Measurements from ENCODE around the gene KIZ.
"Not testable (repeated sequence)": the region's sequence is repeated elsewhere in the genome, so short reads cannot be mapped to it uniquely, and the experiment has no call there.

The KIZ gene

DNA sequence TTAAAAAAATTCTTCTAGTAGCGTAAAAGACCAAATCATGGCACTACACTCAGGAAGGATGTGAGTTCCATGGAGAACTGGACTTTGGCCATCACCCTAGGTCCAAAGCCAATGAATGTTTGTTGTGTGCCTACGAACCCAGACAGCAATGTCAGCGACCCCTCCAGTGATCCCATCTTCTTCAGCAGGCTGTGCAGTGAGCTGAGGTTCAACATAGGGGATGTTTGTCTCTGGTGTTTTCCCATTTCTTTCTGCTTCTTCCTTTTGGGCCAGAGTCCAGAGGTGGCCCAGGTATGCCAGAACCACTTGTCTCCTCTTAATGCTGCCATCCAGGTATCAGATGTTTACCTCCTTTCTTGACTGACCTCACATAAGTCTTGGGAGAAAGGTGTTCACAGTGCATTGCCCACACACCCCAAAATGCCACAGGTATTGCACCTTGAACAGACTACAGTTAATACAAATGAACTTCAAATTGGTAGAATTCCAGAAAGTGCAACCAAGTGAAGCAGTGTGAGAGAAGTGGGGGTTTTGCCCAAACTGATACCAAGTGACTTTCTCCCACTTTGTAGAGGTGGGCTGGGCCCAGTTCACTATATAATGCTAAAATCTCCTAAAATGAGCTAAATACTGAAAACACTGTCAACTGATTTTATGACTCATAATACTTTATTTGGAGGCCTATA is 14.1 kb downstream of the KIZ start:
- no peak for DNase-seq (ENCODE audit: low spot score)

DNA sequence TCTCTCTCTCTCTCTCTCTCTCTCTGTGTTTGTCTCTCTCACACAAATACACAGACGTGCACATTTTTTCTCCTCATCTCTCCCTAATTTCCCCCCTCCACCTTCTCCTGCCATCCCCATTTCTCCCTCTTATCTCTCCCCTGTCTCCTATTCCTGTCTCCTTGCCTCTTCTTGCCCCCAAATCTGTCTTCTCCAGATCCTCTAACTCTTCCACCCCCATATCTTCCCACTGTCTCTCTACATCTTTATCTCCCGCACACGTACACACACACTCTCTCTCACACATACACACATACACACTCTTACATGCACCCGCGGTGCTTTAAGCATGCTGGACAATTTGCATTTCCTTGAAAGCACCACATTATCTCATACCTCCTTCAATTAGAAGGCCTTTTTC is 15.9 kb downstream of the KIZ start:
- DNase-seq (ENCODE audit: low spot score): no peak

DNA sequence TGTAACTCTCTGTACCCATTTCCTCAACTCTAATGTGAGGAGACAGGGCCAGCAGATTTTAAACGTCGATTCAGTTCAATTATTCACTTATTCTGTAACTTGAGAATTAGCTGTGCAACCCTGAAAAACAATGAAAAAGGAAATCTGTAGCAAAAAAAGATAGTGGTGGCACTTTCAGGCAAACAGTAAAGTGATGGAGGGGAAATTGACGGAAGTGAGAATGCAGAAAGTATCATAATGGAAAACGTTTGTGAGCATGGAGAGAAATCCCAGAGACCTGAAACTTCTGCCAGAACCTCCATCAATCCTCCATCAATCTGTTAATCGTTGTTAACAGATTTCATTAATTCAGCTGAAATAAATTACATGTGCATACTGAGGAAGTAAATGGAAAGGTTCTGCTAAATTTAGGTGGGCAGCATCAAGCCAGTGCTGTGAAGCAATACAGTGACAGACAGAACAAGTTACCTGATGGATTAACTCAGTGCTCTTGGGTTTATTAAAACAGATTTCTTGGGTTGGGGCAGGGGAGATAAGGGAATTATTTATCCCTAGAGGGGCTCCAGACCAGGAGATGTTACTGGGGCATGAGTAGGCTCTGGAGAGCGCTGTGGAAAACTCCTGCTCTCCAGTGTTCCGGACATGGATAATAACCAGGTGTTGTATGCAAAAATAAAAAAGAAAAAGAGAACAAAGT is 17.5 kb downstream of the KIZ start:
- DNase-seq (ENCODE audit: low spot score): no peak

DNA sequence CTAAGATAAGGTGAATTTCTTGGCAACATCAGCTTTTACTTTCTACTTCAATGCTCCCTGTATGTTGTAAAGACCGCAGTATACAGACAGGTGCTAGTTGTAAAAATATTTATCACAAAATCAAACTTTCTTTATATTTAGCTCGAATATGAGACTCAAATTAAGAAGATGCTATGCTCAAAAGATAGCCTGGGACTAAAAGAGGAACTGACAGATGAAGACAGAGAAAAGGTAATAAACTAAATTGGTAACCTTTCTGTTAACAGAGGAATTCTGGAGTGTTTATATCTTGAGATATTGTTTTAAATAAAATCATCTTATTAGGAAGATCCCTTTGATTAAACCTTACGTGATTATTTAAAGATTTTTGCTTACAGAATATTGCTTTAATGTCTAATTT is 19.5 kb downstream of the KIZ start:
- DNase-seq (ENCODE audit: low spot score): no peak

DNA sequence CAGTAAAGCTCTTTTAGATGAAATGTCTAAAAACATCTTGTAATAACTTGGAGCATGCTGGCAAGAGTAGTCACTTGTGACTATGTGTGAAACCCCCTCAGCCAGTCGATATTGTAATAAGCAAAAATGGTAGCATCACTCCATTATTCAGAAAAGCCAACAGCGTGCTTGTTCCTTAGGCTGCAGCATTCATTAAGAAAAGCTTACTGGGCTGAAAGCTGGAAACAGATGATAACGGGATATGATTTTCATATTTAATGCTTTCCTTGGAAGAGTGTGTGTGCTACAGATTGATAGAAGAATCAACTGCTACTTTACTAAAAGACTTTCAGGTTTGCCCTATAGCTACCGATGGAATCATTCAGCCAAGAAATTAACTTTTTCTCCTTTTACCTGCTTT is 20.3 kb downstream of the KIZ start:
- DNase-seq (ENCODE audit: low spot score): no peak

DNA sequence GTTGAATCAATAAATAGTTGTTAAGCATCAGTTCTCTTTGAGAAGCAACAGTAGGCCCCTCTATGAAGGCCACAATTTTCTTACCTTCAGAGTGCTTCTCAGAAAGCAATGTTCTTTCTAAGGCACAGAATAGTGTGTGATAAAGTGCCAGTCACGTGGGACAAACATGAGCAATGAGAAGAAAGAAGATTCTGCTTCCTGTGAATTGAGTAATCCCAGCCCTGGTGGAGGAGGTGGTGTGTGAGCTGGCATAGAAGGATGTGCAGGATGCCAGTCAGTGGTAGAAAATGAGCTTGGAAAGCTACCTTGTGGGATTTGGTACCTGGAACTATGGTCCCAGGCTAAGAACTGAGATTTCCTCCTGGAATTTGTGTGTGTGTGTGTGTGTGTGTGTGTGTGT is 21.7 kb downstream of the KIZ start:
- DNase-seq (ENCODE audit: low spot score): peak; percentile 11

DNA sequence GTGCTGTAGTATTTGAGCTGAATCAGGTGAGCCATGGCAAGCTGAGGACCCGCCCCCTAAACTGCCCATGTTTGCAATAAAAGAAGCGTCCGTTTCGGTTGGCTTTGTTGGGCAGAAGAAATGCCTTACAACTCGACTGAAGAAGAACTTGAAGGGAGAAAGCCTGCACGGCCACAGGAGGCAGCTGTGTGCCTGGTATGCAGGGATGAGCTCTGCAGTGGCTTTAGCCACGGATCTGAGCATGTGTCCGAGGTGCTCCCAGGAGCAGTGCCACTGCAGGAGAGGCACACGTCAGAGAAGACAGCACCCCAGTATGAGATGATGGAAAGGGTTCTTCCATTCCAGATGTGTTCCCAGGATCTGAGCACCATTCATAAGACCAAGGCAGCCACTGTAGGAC is 23.5 kb downstream of the KIZ start:
- no peak for DNase-seq (ENCODE audit: low spot score)

DNA sequence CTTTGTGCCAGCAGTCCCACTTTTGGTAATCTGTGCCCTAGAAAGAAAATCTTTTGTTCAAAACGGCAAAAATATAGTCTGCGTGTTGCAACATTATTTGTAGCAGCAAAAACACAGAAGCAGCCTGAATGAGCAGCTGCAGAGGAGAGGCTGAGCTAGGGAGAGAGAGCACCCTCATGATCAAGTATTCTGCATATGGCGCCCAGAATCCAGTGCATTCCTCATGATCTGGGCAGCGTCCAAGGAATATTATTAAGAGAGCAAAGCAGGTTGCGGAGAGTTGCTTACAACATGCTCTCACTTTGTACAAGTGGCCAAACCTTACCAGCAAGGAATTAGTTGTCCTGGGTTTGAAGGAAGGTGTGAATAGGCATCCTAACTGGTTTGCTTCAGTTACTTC is 25.9 kb downstream of the KIZ start:
- DNase-seq (ENCODE audit: low spot score): no peak

DNA sequence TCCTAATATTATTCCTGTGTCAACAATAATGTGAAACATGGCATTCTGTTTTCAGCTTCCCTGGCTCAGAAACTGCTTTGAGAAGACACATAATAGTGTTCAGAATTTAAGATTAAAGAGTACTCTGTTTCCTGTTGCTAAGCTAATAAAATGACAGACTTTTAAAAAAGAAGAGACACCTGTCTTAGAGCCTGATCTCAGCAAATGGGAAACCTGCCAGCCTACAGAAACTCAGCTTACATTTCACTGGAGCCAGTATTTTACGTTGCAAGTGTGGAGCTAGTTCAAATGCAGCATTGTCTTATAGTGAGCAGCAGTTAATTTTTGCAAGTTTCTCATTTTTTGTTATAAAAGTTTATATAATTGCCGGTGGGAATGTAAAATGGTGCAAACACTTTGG is 28.8 kb downstream of the KIZ start:
- DNase-seq (ENCODE audit: low spot score): no peak

DNA sequence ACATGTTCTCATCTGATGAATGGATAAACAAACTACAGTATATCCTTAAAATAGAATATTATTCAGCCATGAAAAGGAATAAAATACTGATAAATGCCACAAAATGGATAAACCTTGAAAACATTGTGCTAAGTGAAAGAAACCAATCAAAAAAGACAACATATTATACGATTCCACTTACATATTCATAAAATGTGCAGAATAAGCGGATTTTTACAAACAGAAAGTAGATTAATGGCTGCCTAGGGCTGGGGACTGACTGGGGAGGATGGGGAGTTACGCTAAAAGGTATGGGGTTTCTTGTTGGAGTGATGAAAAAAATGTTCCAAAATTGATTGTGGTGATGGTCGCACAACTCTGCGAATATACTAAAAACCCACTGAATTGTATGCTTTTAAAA is 29.4 kb downstream of the KIZ start:
- DNase-seq (ENCODE audit: low spot score): no peak

DNA sequence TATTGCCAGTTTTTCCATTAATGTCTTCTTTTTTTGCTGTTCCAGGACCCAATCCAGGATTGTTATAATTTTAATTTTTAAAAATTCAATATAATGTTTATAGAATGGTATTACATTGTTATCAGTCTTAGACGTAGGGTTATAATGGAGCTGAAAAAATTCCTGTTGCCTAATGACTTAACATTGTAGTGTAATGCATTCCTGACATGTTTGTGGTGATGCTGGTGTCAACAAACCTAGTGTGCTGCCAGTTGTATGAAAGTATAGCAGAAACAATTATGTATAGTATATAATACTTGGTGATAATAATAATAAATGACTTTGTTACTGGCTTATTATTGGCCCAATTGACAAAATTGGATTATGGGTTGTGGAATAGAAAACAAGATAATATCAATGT is 30.4 kb downstream of the KIZ start:
- peak; percentile 54 for DNase-seq (ENCODE audit: low spot score)

DNA sequence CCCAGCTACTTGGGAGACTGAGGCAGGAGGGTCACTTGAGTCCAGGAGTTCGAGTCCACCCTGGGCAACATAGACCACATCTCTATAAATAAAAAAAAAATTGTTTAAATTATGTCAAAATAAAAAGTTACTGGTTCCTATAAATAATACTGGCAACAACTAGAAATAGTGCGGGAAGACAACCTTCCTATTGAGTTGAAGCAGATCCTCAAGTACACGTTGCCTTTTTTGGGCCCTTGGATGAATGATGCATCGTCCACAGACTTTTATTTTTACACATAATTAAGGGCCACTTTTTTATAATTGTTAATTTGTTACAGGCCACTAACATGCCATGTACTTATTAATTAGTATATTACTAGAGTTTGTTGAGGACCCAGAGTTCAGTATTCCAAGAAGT is 31.1 kb downstream of the KIZ start:
- no peak for DNase-seq (ENCODE audit: low spot score)

DNA sequence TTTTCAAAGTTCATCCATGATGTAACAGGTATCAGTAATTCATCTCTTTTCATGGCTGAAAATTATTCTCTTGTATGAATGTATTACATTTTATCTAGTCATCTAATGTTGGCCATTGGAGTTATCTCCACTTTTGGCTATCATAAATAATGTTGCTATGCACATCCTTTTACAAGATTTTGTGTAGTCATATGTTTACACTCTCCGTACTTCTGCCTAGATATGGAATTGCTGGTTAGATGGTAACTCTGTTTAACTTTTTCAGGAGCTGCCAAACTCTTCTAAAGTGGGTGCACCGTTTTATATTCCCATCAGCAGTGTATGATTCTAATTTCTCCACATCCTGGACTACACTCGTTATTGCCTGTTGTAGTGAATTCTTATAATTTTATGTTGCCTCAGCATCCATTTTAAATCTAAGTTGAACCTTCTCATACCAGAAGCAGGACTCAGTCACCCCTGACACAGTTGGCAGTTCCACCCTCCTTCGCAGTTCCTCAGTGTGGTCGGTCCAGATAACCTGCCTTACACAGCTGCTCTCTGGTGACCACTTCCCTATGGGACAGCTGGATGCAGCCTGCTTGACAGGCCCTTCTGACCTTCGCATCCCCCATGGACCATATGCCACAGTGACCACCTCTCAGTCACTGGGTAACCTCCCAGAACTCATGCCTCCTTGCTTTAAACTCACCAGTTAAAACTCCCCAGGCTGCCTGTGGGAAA is 33.9 kb downstream of the KIZ start:
- DNase-seq (ENCODE audit: low spot score): no peak

DNA sequence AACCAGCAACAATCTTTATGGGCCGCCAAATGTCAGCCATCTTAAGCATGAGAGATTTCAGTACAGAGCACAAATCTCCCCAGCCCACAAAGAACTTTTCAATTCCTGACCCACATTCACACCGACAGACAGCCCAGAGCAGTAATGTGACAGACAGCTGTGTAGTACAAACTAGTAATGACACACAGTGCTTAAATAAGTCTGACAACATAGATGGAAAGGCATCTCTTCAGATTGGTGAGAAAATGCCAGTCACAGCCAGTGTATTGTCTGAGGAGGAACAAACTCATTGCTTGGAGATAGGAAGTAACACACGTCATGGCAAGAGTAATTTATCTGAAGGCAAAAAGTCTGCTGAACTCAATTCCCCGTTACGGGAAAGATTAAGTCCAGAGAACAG is 36.0 kb downstream of the KIZ start:
- DNase-seq (ENCODE audit: low spot score): no peak

DNA sequence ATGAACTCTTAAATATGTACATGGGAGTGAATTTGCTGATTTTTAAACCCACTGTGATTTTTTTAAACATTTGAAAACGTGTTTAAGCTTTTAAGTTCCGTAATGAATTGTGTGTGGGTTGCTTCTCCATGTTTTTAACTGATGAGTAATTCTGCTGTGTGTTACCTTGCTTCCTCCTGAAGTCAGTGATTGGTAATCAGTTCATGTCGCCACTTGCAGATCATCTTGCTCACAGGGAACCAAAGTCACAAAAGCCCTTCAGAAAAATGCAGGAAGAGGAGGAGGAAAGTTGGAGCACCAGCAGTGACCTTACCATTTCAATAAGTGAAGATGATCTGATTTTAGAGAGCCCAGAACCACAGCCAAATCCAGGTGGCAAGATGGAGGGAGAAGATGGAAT is 36.7 kb downstream of the KIZ start:
- DNase-seq (ENCODE audit: low spot score): no peak

DNA sequence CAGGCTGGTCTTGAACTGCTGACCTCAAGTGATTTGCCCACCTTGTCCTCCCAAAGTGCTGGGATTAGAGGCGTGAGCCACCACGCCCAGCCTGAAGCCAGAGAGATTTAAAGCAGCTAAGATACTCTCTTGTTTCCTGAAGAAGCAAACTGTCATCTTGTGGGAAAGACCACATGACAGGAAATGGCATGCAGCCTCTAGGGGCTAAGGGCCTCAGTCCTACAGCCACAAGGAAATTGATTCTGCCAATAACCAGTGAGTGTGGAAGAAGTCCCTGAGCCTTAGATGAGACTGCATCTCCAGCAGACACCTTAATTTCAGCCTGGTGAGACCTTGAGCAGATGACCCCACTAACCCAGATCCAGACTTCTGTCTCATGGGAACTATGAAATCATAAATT is 40.9 kb downstream of the KIZ start:
- no peak for DNase-seq (ENCODE audit: low spot score)

DNA sequence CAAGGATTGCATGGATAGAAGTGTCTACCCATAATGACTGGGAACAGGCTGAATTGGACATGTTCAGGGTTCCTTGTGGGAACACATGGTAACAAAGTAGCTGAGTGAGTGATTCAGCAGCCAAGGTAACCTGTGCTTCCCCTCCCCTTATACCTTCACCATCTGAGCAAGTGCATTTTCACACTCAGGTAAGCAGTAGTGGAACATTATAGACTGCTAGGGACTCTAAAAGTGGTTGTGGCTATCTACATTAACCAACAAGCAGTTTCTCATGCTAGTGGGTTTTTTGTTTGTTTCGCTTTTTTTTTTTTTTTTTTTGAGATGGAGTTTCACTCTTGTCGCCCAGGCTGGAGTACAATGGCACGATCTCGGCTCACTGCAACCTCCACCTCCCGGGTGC is 41.4 kb downstream of the KIZ start:
- DNase-seq (ENCODE audit: low spot score): no peak

DNA sequence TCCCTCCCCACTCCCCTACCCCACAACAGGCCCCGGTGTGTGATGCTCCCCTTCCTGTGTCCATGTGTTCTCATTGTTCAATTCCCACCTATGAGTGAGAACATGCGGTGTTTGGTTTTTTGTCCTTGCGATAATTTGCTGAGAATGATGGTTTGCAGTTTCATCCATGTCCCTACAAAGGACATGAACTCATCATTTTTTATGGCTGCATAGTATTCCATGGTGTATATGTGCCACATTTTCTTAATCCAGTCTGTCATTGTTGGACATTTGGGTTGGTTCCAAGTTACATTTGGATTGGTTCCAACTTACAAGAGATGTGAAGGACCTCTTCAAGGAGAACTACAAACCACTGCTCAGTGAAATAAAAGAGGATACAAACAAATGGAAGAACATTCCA is 42.2 kb downstream of the KIZ start:
- DNase-seq (ENCODE audit: low spot score): not testable (repeated sequence)

DNA sequence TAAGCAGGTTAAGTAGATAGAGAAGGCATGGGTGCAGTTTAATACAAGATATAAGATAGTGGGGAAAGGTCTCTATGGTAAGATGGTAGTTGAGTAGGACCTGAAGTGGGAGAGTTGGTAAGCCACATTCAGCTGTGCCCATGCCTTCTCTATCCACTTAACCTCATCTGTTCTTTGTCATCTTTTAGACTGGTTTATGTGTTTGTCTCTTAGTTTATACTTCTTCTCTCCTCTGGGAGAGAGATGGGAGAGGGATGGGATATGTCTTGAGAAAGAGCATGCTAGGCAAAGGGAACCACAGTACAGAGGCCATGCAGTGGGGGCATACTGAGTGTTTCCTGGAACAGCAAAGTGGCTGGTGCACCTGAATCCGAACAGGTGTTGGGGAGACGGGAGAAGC is 46.7 kb downstream of the KIZ start:
- DNase-seq (ENCODE audit: low spot score): no peak

DNA sequence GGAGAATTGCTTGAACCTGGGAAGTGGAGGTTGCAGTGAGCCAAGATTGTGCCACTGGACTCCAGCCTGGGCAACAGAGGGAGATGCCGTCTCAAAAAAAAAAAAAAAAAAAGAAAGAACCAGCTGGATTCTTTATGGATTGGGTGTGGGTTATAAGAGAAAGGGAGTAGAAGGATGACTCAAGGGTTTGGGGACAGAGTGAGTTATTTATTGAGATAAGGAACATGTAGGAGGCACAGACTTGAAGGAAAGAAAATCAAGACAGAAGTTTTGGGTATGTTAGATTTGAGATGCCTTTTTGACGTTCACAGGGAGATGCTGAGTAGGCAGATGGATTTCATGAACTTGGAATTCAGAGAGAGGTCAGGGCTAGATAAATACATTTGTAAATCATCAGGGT is 47.6 kb downstream of the KIZ start:
- no peak for DNase-seq (ENCODE audit: low spot score)

DNA sequence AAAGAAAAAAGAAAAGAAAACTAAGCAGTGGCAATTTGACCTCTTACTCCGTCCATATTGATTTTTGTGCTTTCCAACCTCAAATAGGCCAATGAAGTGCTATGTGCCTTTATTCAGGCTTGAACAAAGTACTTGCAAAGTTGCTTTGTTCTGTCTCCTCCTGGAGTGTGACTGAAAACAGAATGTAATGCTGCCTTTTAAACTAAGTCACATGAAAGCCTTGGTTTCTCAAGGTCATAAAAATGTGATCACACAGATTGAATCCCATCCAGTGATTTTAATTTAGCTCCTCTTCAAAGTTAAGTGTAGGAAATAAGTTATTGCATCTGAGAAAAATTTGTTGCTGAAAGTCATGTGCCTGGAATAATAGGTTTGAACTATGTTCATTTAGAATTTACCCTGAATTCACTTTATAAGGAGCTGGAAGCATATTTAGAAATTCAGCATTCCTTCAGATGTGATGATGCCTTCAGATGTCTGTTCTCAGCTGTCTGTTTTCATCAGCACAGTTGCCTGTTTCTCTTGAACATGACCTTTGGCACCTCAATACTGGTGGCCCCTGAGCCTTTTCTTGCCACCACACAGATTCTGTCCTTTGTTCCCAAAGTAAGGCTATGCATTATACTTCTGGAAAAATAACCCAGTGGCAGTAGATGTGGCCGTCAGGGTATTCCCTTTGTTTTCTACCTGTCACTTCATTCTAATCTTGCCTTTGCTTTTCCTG is 48.8 kb downstream of the KIZ start:
- no peak for DNase-seq (ENCODE audit: low spot score)

DNA sequence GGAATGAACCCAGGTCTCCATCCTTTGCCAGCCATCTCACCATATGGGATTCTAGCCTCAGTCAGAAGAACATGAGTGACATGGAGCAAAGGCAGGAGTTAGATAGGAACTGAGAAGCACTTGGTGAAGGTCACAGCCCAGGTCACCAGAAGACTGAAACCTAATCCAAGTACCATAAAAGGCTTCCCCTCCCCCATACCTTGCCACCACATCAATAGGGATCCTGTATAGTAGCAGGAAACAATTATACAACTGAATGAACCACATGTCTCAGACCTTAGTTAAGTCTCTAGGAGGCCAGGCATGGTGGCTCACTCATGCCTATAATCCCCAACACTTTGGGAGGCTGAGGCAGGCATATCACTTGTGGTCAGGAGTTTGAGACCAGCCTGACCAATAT is 49.6 kb downstream of the KIZ start:
- DNase-seq (ENCODE audit: low spot score): no peak

DNA sequence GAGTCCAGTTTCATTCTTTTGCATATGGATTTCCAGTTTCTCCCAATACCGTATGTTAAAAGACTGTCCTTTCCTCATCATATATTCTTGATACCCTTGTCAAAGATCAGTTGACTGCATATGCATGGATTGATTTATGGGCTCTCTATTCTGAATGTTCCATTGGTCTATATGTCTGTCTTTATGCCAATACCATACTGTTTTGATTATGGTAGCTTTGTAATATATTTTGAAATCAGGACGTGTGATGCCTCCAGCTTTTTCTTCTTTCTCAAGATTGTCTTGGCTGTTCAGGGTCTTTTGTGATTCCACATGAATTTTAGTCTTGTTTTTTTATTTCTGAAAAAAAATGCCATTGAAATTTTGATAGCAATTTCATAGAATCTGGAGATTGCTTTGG is 51.9 kb downstream of the KIZ start:
- no peak for DNase-seq (ENCODE audit: low spot score)

All from AG08395 (cell line).